ENCODE data around the gene TTLL6. TPM values are rescaled to one million over a fixed set of nuclear protein-coding genes. Genes with fewer than 3 reads are reported as not detected.

Gene TTLL6
- total and polyA plus RNA-seq, 4 donors: 0.02 to 0.08 TPM; not detected in 2

DNA sequence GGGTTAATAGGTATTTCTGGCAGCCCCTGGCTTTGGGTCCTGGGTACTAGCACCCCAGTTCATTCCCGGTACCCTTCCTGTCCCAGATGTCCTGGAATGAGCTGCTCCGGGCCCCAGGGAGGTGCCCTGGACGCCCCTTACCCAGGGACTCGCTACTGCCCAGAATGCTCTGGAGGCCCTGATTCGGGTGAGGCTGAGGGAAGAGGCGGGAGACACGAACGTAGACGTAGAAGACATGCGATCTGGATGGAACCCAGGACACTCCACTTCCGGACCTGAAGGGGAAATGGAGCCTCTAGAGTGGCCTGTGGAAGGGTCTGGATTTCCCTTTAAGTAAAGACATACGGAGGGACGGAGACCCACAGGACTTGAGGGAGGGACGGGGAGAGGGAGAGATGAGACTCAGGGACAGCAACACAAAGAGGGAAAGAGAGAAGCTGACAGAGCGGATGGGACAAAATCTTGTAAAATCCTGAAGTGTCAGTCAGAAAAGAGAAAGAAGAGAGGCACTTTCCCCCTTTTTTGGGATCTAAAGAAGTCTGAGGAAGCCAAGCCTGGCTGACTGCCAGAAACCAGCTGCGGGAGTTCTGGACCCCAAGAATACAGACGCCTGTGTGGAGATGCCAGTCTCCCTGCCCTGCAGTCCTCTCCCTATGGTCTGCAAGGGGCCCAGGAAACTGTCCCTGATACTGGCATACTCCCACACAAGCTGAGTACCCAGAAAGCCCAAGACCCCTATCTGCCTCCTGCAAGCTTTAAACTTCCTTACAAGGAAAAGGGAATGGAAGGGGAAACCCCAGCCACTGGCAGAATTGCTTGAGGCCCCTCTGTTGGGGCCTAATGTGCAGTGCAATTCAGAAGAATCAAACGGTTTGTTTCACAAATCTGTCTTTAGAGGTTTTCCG is 87.4 kb downstream of the TTLL6 start:
- 12% methylated on average over 19 of the region's 19 CpGs for WGBS
- Histone ChIP-seq H3K9me3 (ENCODE audit: control insufficient read depth in 4 of 4, low read length in 3 of 4) (no peaks in the 10 kb centered on the region), H3K27me3 (ENCODE audit: control insufficient read depth in 4 of 4, insufficient read depth in 4 of 4, low read length in 3 of 4) (peaks cover 3 to 47% (median 26%) of the 10 kb centered on the region in 4 donors), H3K27ac (ENCODE audit: low read depth in 1 of 2, low read length in 2 of 2) (no peak overlapping the region), H3K36me3 (ENCODE audit: control insufficient read depth in 4 of 4, insufficient read depth in 3 of 4, low read depth in 1 of 4, low read length in 3 of 4) (peaks cover 0 to 2% (median 0%) of the 10 kb centered on the region in 4 donors), H3K9ac (ENCODE audit: low read depth in 1 of 2, low read length in 2 of 2) (no peak overlapping the region), H3K4me3 (ENCODE audit: low read depth in 1 of 3, low read length in 3 of 3) (no peak overlapping the region), H3K4me1 (ENCODE audit: control insufficient read depth in 4 of 4, insufficient read depth in 4 of 4, low read length in 3 of 4) (peaks cover 0 to 10% (median 6%) of the 10 kb centered on the region in 4 donors)
- no peak for DNase-seq (ENCODE audit: low spot score)
- TF ChIP-seq, protein P1, sequence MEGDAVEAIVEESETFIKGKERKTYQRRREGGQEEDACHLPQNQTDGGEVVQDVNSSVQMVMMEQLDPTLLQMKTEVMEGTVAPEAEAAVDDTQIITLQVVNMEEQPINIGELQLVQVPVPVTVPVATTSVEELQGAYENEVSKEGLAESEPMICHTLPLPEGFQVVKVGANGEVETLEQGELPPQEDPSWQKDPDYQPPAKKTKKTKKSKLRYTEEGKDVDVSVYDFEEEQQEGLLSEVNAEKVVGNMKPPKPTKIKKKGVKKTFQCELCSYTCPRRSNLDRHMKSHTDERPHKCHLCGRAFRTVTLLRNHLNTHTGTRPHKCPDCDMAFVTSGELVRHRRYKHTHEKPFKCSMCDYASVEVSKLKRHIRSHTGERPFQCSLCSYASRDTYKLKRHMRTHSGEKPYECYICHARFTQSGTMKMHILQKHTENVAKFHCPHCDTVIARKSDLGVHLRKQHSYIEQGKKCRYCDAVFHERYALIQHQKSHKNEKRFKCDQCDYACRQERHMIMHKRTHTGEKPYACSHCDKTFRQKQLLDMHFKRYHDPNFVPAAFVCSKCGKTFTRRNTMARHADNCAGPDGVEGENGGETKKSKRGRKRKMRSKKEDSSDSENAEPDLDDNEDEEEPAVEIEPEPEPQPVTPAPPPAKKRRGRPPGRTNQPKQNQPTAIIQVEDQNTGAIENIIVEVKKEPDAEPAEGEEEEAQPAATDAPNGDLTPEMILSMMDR (IDR thresholded peaks at IDR 0.05; ENCODE audit: low read depth, low read length, missing input control): no peak
- TF ChIP-seq HNF4G (IDR thresholded peaks at IDR 0.05) (no peak), NR2F2 (IDR thresholded peaks at IDR 0.05) (no peak), JUND (IDR thresholded peaks at IDR 0.05) (no peak), GABPA (IDR thresholded peaks at IDR 0.05 in 1 of 2, conservative IDR thresholded peaks at IDR 0.05 in 1 of 2) (no peak)

DNA sequence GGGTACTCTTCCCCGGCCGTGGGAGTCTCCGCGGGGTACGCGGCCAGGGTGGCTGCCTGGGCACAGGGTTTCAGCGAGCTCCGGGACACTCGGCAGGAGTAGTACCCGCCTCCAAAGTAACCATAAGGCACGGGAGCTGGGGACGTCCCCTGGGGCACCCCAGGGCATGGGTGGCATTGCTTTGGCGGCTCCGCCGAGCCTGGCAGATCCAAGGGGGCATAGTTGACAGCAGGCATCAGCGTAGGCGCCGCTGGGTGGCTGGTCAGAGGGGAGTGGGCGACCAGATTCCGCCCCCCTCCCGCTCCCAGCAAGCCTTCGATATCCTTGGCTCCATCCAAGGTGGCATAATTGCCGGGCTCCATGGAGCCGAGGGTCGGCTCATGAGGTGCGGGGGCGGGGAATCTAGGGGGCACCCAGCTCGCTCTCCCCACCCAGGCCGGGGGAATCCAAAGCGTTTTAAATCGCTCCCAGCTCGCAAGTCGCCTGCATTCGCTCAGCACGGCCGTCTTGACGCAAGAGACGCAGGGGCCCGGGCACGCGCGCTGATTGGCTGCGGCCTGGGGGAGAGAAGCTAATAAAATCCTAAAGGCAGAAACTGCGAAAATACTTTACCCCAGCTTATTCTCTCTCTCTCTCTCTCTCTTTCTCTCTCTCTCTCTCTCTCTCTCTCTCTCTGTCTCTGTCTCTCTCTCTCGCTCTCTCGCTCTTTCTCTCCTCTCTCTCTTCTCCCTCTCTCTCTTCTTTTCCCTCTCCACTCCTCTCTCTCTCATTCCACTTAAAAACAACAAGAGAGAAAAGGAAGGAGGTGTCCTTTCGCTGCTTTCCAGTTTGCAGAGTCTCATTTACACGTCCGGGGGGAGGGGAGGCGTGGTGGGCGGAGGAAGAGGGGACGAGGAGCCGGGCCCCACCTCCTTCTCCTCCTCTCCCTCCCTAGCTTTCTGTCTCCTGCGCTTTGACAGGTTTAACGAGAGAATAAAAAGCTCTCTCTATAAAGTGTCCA is 88.5 kb downstream of the TTLL6 start, which contains the start of gene HOXB13:
HOXB13 (minus strand) TSS at position 519 of the 1,000 bp plus-strand sequence; CDS start at position 362, 157 bp downstream.
- 4% methylated on average over 55 of the region's 55 CpGs for WGBS
- Histone ChIP-seq H3K27ac (ENCODE audit: low read depth in 1 of 2, low read length in 2 of 2) (no peak within 1 kb of the TSS), H3K27me3 (ENCODE audit: control insufficient read depth in 4 of 4, insufficient read depth in 4 of 4, low read length in 3 of 4) (peaks cover 3 to 48% (median 26%) of the 10 kb centered on the region in 4 donors), H3K9ac (ENCODE audit: low read depth in 1 of 2, low read length in 2 of 2) (no peak within 1 kb of the TSS), H3K9me3 (ENCODE audit: control insufficient read depth in 4 of 4, low read length in 3 of 4) (no peaks in the 10 kb centered on the region), H3K4me3 (ENCODE audit: low read depth in 1 of 3, low read length in 3 of 3) (no peak within 1 kb of the TSS), H3K4me1 (ENCODE audit: control insufficient read depth in 4 of 4, insufficient read depth in 4 of 4, low read length in 3 of 4) (peaks cover 0 to 20% (median 7%) of the 10 kb centered on the region in 4 donors), H3K36me3 (ENCODE audit: control insufficient read depth in 4 of 4, insufficient read depth in 3 of 4, low read depth in 1 of 4, low read length in 3 of 4) (peaks cover 0 to 2% (median 0%) of the 10 kb centered on the region in 4 donors)
- no peak for DNase-seq (ENCODE audit: low spot score)
- TF ChIP-seq TAF1 (conservative IDR thresholded peaks at IDR 0.05): no peak
- TF ChIP-seq, protein P2, sequence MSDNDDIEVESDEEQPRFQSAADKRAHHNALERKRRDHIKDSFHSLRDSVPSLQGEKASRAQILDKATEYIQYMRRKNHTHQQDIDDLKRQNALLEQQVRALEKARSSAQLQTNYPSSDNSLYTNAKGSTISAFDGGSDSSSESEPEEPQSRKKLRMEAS (IDR thresholded peaks at IDR 0.05): no peak
- TF ChIP-seq, protein P1 (IDR thresholded peaks at IDR 0.05; ENCODE audit: low read depth, low read length, missing input control): no peak
- TF ChIP-seq RAD21 (IDR thresholded peaks at IDR 0.05): no peak
- no peak for TF ChIP-seq GABPA (IDR thresholded peaks at IDR 0.05 in 1 of 2, conservative IDR thresholded peaks at IDR 0.05 in 1 of 2)
- TF ChIP-seq HNF4G (IDR thresholded peaks at IDR 0.05): no peak
- TF ChIP-seq, protein P3, sequence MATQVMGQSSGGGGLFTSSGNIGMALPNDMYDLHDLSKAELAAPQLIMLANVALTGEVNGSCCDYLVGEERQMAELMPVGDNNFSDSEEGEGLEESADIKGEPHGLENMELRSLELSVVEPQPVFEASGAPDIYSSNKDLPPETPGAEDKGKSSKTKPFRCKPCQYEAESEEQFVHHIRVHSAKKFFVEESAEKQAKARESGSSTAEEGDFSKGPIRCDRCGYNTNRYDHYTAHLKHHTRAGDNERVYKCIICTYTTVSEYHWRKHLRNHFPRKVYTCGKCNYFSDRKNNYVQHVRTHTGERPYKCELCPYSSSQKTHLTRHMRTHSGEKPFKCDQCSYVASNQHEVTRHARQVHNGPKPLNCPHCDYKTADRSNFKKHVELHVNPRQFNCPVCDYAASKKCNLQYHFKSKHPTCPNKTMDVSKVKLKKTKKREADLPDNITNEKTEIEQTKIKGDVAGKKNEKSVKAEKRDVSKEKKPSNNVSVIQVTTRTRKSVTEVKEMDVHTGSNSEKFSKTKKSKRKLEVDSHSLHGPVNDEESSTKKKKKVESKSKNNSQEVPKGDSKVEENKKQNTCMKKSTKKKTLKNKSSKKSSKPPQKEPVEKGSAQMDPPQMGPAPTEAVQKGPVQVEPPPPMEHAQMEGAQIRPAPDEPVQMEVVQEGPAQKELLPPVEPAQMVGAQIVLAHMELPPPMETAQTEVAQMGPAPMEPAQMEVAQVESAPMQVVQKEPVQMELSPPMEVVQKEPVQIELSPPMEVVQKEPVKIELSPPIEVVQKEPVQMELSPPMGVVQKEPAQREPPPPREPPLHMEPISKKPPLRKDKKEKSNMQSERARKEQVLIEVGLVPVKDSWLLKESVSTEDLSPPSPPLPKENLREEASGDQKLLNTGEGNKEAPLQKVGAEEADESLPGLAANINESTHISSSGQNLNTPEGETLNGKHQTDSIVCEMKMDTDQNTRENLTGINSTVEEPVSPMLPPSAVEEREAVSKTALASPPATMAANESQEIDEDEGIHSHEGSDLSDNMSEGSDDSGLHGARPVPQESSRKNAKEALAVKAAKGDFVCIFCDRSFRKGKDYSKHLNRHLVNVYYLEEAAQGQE (IDR thresholded peaks at IDR 0.05): no peak
- TF ChIP-seq HNF4A (conservative IDR thresholded peaks at IDR 0.05): no peak
- no peak for TF ChIP-seq RXRA (IDR thresholded peaks at IDR 0.05)
- TF ChIP-seq YY1 (IDR thresholded peaks at IDR 0.05): no peak
- TF ChIP-seq NR2F2 (IDR thresholded peaks at IDR 0.05): no peak
- TF ChIP-seq EGR1 (IDR thresholded peaks at IDR 0.05; ENCODE audit: low read depth in 2 of 2): no peak
- TF ChIP-seq JUND (IDR thresholded peaks at IDR 0.05): no peak
